ENCODE data around the gene EXOC4.

- TF ChIP-seq GATA2 (IDR thresholded peaks at IDR 0.05; ENCODE audit: low read depth, low read length) (no peak), GATA3 (IDR thresholded peaks at IDR 0.05; ENCODE audit: low read depth, low read length) (no peak)
These were observed 68.0 kb downstream of the EXOC4 start for GRCh38 chr7:133320891-133321290.

Measured in SH-SY5Y (cell line).